ENCODE data around the gene RANBP3.

RANBP3 gene

GRCh38 chr19:5952193-5953029, 25.5 kb downstream of the RANBP3 start:
- no peak for DNase-seq (ENCODE audit: low spot score)

- no peak for DNase-seq (ENCODE audit: low spot score)
These were observed 26.5 kb downstream of the RANBP3 start for GRCh38 chr19:5951338-5951861.

- no peak for DNase-seq (ENCODE audit: low spot score)
These were observed 27.2 kb downstream of the RANBP3 start for GRCh38 chr19:5950741-5951140.

GRCh38 chr19:5949792-5950305, 28.1 kb downstream of the RANBP3 start:
- DNase-seq (ENCODE audit: low spot score): no peak

GRCh38 chr19:5948752-5949564, 29.0 kb downstream of the RANBP3 start:
- DNase-seq (ENCODE audit: low spot score): no peak

GRCh38 chr19:5947435-5947834, 30.5 kb downstream of the RANBP3 start:
- no peak for DNase-seq (ENCODE audit: low spot score)

GRCh38 chr19:5943623-5944022, 34.3 kb downstream of the RANBP3 start:
- no peak for DNase-seq (ENCODE audit: low spot score)

- no peak for DNase-seq (ENCODE audit: low spot score)
These were observed 34.9 kb downstream of the RANBP3 start for GRCh38 chr19:5943045-5943444.

GRCh38 chr19:5941673-5942072, 36.3 kb downstream of the RANBP3 start:
- no peak for DNase-seq (ENCODE audit: low spot score)

- DNase-seq (ENCODE audit: low spot score): no peak
These were observed 37.4 kb downstream of the RANBP3 start for GRCh38 chr19:5940260-5941208.

- no peak for DNase-seq (ENCODE audit: low spot score)
These were observed 40.4 kb downstream of the RANBP3 start for GRCh38 chr19:5937550-5937949.

- no peak for DNase-seq (ENCODE audit: low spot score)
These were observed 41.7 kb downstream of the RANBP3 start for GRCh38 chr19:5936292-5936592.

- no peak for DNase-seq (ENCODE audit: low spot score)
These were observed 42.3 kb downstream of the RANBP3 start for GRCh38 chr19:5935473-5936291.

- DNase-seq (ENCODE audit: low spot score): no peak
These were observed 43.0 kb downstream of the RANBP3 start for GRCh38 chr19:5934774-5935472.

GRCh38 chr19:5934069-5934401, 43.9 kb downstream of the RANBP3 start:
- no peak for DNase-seq (ENCODE audit: low spot score)

GRCh38 chr19:5933391-5934068, 44.4 kb downstream of the RANBP3 start:
- DNase-seq (ENCODE audit: low spot score): no peak

GRCh38 chr19:5932609-5933262, 45.2 kb downstream of the RANBP3 start:
- DNase-seq (ENCODE audit: low spot score): no peak

GRCh38 chr19:5932146-5932545, 45.8 kb downstream of the RANBP3 start:
- DNase-seq (ENCODE audit: low spot score): no peak

GRCh38 chr19:5931251-5931650, 46.7 kb downstream of the RANBP3 start:
- no peak for DNase-seq (ENCODE audit: low spot score)

Data from SK-N-DZ (cell line).